ENCODE results near the gene CNTFR. TPM values are rescaled to one million over a fixed set of nuclear protein-coding genes. Genes with fewer than 3 reads are reported as not detected.

The CNTFR gene
- total RNA-seq, 2 donors from 2014 or later: 1.6 to 16.8 TPM

- no peaks in the 10 kb centered on the region for H3K36me3 ChIP-seq (replicated peaks in 1 of 2; ENCODE audit: insufficient read depth in 1 of 2, low read depth in 2 of 2)
- intact Hi-C loops (cut with DNase I): loop anchor here (5.0 kb wide), 1 partner anchor 35 kb away; the partner anchor contains the start of gene CNTFR
- H3K27me3 ChIP-seq: no peaks in the 10 kb centered on the region
- peaks cover 4% of the 10 kb centered on the region for H3K4me1 ChIP-seq
- H3K4me3 ChIP-seq: no peak overlapping the region
- ATAC-seq (no peak), DNase-seq (no peak)
- 71 to 85% methylated on average over 8 to 20 of the region's 20 CpGs for WGBS, 2 donors
- H3K27ac ChIP-seq: no peak overlapping the region
- no peak for TF ChIP-seq POLR2A (IDR thresholded peaks at IDR 0.05)
- TF ChIP-seq CTCF (IDR thresholded peaks at IDR 0.05): no peak
- no peaks in the 10 kb centered on the region for H3K9me3 ChIP-seq
Measured at GRCh38 chr9:34551751-34552605, 37.5 kb downstream of the CNTFR start.

- no peak for ATAC-seq
- intact Hi-C loops (cut with DNase I): loop anchor here (5.0 kb wide), 1 partner anchor 37 kb away; the partner anchor contains the start of gene CNTFR
- DNase-seq: peak in 1 of 4 donors; percentile 6
- Histone ChIP-seq H3K4me3 (no peak overlapping the region), H3K27me3 (no peaks in the 10 kb centered on the region), H3K36me3 (replicated peaks in 1 of 2; ENCODE audit: insufficient read depth in 1 of 2, low read depth in 2 of 2) (no peaks in the 10 kb centered on the region), H3K4me1 (peaks cover 4% of the 10 kb centered on the region), H3K9me3 (no peaks in the 10 kb centered on the region), H3K27ac (no peak overlapping the region)
- 63 to 78% methylated on average over 3 to 4 of the region's 5 CpGs for WGBS, 2 donors
- no peak for TF ChIP-seq POLR2A (IDR thresholded peaks at IDR 0.05)
- TF ChIP-seq CTCF (IDR thresholded peaks at IDR 0.05): no peak
Measured at GRCh38 chr9:34550681-34551270, 38.7 kb downstream of the CNTFR start.

GRCh38 chr9:34550016-34550680, 39.4 kb downstream of the CNTFR start:
- TF ChIP-seq CTCF (IDR thresholded peaks at IDR 0.05): no peak
- TF ChIP-seq POLR2A (IDR thresholded peaks at IDR 0.05): no peak
- intact Hi-C loops (cut with DNase I): loop anchor here (5.0 kb wide), 1 partner anchor 37 kb away; the partner anchor contains the start of gene CNTFR
- no peak overlapping the region for H3K27ac ChIP-seq
- WGBS, 2 donors: 83 to 93% methylated on average over 4 to 12 of the region's 12 CpGs
- no peaks in the 10 kb centered on the region for H3K9me3 ChIP-seq
- ATAC-seq (no peak), DNase-seq (peak in 1 of 4 donors; percentile 8)
- H3K4me3 ChIP-seq: no peak overlapping the region
- peaks cover 4% of the 10 kb centered on the region for H3K4me1 ChIP-seq
- no peaks in the 10 kb centered on the region for H3K27me3 ChIP-seq
- H3K36me3 ChIP-seq (replicated peaks in 1 of 2; ENCODE audit: insufficient read depth in 1 of 2, low read depth in 2 of 2): no peaks in the 10 kb centered on the region

- DNase-seq (no peak), ATAC-seq (no peak)
- Histone ChIP-seq H3K4me3 (no peak overlapping the region), H3K36me3 (replicated peaks in 1 of 2; ENCODE audit: insufficient read depth in 1 of 2, low read depth in 2 of 2) (no peaks in the 10 kb centered on the region), H3K4me1 (peaks cover 8% of the 10 kb centered on the region), H3K9me3 (no peaks in the 10 kb centered on the region), H3K27me3 (no peaks in the 10 kb centered on the region), H3K27ac (no peak overlapping the region)
- TF ChIP-seq POLR2A (IDR thresholded peaks at IDR 0.05): no peak
- no peak for TF ChIP-seq CTCF (IDR thresholded peaks at IDR 0.05)
- intact Hi-C loops (cut with DNase I): no loop called here
- 86 to 89% methylated on average over 4 to 5 of the region's 5 CpGs for WGBS, 2 donors
Measured at GRCh38 chr9:34549407-34549732, 40.2 kb downstream of the CNTFR start.

Measured in body of pancreas (tissue), 4 donors.